Measurements from ENCODE around the gene IRAK2.

The IRAK2 gene

GRCh38 chr3:10228248-10228950 is 63.7 kb downstream of the IRAK2 start:
- no peak for DNase-seq

- DNase-seq, result no peak
Measured at GRCh38 chr3:10229576-10229975, 64.9 kb downstream of the IRAK2 start.

GRCh38 chr3:10232137-10232536 is 67.4 kb downstream of the IRAK2 start:
- DNase-seq, result no peak

- DNase-seq, result no peak
Measured at GRCh38 chr3:10233988-10234387, 69.3 kb downstream of the IRAK2 start.

GRCh38 chr3:10234526-10235230 is 70.0 kb downstream of the IRAK2 start:
- no peak for DNase-seq

- DNase-seq, result no peak
Measured at GRCh38 chr3:10235551-10235950, 70.8 kb downstream of the IRAK2 start.

GRCh38 chr3:10238345-10239183 is 73.8 kb downstream of the IRAK2 start:
- no peak for DNase-seq

- DNase-seq, result no peak
Measured at GRCh38 chr3:10240799-10241198, 76.1 kb downstream of the IRAK2 start.

GRCh38 chr3:10242182-10243065 is 77.7 kb downstream of the IRAK2 start:
- no peak for DNase-seq

GRCh38 chr3:10244009-10244408 is 79.3 kb downstream of the IRAK2 start:
- DNase-seq, result no peak

GRCh38 chr3:10245081-10245712 is 80.5 kb downstream of the IRAK2 start:
- no peak for DNase-seq

- DNase-seq, result no peak
Measured at GRCh38 chr3:10247679-10248183, 83.0 kb downstream of the IRAK2 start.

- peak; percentile 95 for DNase-seq
Measured at GRCh38 chr3:10248184-10248983, 83.7 kb downstream of the IRAK2 start, which contains the start of gene TATDN2. TSS of gene TATDN2 (plus strand) at chr3:10248459. CDS start at chr3:10249201, 742 bp downstream.

GRCh38 chr3:10248984-10249748 is 84.4 kb downstream of the IRAK2 start:
- DNase-seq, result peak; percentile 41

- no peak for DNase-seq
Measured at GRCh38 chr3:10249833-10250232, 85.1 kb downstream of the IRAK2 start.

GRCh38 chr3:10251006-10251405 is 86.3 kb downstream of the IRAK2 start:
- no peak for DNase-seq

GRCh38 chr3:10253731-10254130 is 89.0 kb downstream of the IRAK2 start:
- DNase-seq, result no peak

GRCh38 chr3:10255835-10256234 is 91.1 kb downstream of the IRAK2 start:
- no peak for DNase-seq

GRCh38 chr3:10259036-10259435 is 94.3 kb downstream of the IRAK2 start:
- DNase-seq, result no peak

GRCh38 chr3:10259798-10260197 is 95.1 kb downstream of the IRAK2 start:
- DNase-seq, result no peak

Measured in HCEC 1CT (cell line).